Naive thymus-derived CD8-positive, alpha-beta T cell (primary cell): ENCODE results near the gene LIME1. TPM values are rescaled to one million over a fixed set of nuclear protein-coding genes. Genes with fewer than 3 reads are reported as not detected.

Experiments
- ATAC-seq, 2 donors: fragments of 150-1000 bp; cut with Tn5 transposase in 1 of 2; sonication (Bioruptor Pico), chemical (Tn5 transposase) in 1 of 2; 1 replicate in 1 of 2; 2 replicates in 1 of 2; pipeline ENCODE4 v1.10.0; 2021; ENCODE audit warnings: mild to moderate bottlenecking in 2 of 2, moderate library complexity in 2 of 2
- POLR2A ChIA-PET: fragments of 350-600 bp; sonication (Branson Sonifier 250); formaldehyde crosslinking; loops from one replicate; lab custom pipeline; 2021; ENCODE audit warnings: antibody characterized with exemption; lab: Charles Lee
- DNase-seq, 10 donors: peaks; one replicate each; pipeline versions ENCODE4 v3.0.0 to v3.0.0-alpha.2; 2020 to 2022
- H3K27ac Mint-ChIP-seq, 10 donors: one replicate each; pipeline ENCODE4 v1.8.0; 2020 to 2022; ENCODE audit warnings: mild to moderate bottlenecking in 10 of 10, mixed read lengths in 10 of 10, moderate library complexity in 4 of 10, inconsistent platforms in 1 of 10
- H3K27me3 Mint-ChIP-seq, 5 donors: one replicate each; pipeline ENCODE4 v1.8.0; 2021 to 2022; ENCODE audit warnings: mixed read lengths in 5 of 5
- H3K36me3 Mint-ChIP-seq, 3 donors: one replicate each; pipeline ENCODE4 v1.8.0; 2020 to 2022; ENCODE audit warnings: mixed read lengths in 3 of 3, mild to moderate bottlenecking in 2 of 3, inconsistent platforms in 1 of 3
- H3K4me1 Mint-ChIP-seq, 4 donors: one replicate each; pipeline ENCODE4 v1.8.0; 2021 to 2022; ENCODE audit warnings: mixed read lengths in 4 of 4
- H3K4me3 Mint-ChIP-seq, 10 donors: one replicate each; pipeline ENCODE4 v1.8.0; 2020 to 2022; ENCODE audit warnings: mild to moderate bottlenecking in 10 of 10, mixed read lengths in 10 of 10, moderate library complexity in 6 of 10, inconsistent platforms in 1 of 10
- H3K9me3 Mint-ChIP-seq, 9 donors: one replicate each; pipeline ENCODE4 v1.8.0; 2020 to 2022; ENCODE audit warnings: mixed read lengths in 9 of 9, mild to moderate bottlenecking in 3 of 9, inconsistent platforms in 1 of 9, moderate library complexity in 1 of 9
- polyA plus RNA-seq, 3 donors: library from polyadenylated mRNA; unstranded; fragments of 300-500 nt; fragmentation: Illumina TruSeq; gene quantifications; one replicate each; pipeline ENCODE4 v1.2.3, GENCODE V29; 2021
- total RNA-seq, 8 experiments: library from RNA in 2 of 8; stranded (reverse) in 2 of 8; gene quantifications; one replicate each; pipeline ENCODE4 v1.2.3 and lab custom pipeline; 2021 to 2026

LIME1 gene
- total and polyA plus RNA-seq, 5 experiments from 2014 or later, result 95.0 to 292 (median 255) TPM

- ATAC-seq (no peak), DNase-seq (peak in 1 of 10 donors; percentile 45)
- Mint-ChIP-seq H3K4me3 (peak overlapping the region in 2 of 10 donors; percentile 52 to 77), H3K4me1 (peaks cover 15 to 36% (median 31%) of the 10 kb centered on the region in 4 donors), H3K9me3 (no peaks in the 10 kb centered on the region), H3K27ac (peak overlapping the region in 3 of 10 donors; percentile 46 to 90 (median 71)), H3K36me3 (peaks cover 0 to 31% (median 0%) of the 10 kb centered on the region in 3 donors), H3K27me3 (no peaks in the 10 kb centered on the region)
- POLR2A ChIA-PET, result interaction anchor here (1.2 to 2.5 kb wide), 2 partner anchors 32 to 51 kb away, joined by 3 to 7 read pairs; partner anchors contain the start of gene LIME1
These were observed 31.7 kb upstream of the LIME1 start for GRCh38 chr20:63704749-63705117.

GRCh38 chr20:63705232-63706026, 31.0 kb upstream of the LIME1 start:
- peaks cover 0 to 37% (median 1%) of the 10 kb centered on the region in 3 donors for H3K36me3 Mint-ChIP-seq
- DNase-seq, result no peak
- peak overlapping the region in 5 of 10 donors; percentile 27 to 93 (median 90) for H3K27ac Mint-ChIP-seq
- H3K4me3 Mint-ChIP-seq, result peak overlapping the region in 8 of 10 donors; percentile 13 to 84 (median 43)
- POLR2A ChIA-PET, result interaction anchor here (1.5 to 7.1 kb wide), 4 partner anchors 8 to 79 kb away, joined by 3 to 162 read pairs (median 32); partner anchors contain the start of genes LIME1, SLC2A4RG and TNFRSF6B
- H3K27me3 Mint-ChIP-seq, result no peaks in the 10 kb centered on the region
- no peaks in the 10 kb centered on the region for H3K9me3 Mint-ChIP-seq
- no peak for ATAC-seq
- H3K4me1 Mint-ChIP-seq, result peaks cover 18 to 42% (median 35%) of the 10 kb centered on the region in 4 donors

- no peak for ATAC-seq
- POLR2A ChIA-PET, result interaction anchor here (1.5 to 7.1 kb wide), 10 partner anchors 8 to 158 kb away, joined by 3 to 162 read pairs (median 21); partner anchors contain the start of genes LIME1, RTEL1, SLC2A4RG and TNFRSF6B
- peak overlapping the region; percentile 51 to 95 (median 92) for H3K27ac Mint-ChIP-seq
- peaks cover 23 to 47% (median 42%) of the 10 kb centered on the region in 4 donors for H3K4me1 Mint-ChIP-seq
- H3K36me3 Mint-ChIP-seq, result peaks cover 0 to 44% (median 7%) of the 10 kb centered on the region in 3 donors
- no peaks in the 10 kb centered on the region for H3K27me3 Mint-ChIP-seq
- DNase-seq, result peak in 1 of 10 donors; percentile 46
- no peaks in the 10 kb centered on the region for H3K9me3 Mint-ChIP-seq
- peak overlapping the region; percentile 84 to 95 (median 90) for H3K4me3 Mint-ChIP-seq
These were observed 30.3 kb upstream of the LIME1 start for GRCh38 chr20:63706027-63706695.

- peaks cover 0 to 53% (median 12%) of the 10 kb centered on the region in 3 donors for H3K36me3 Mint-ChIP-seq
- no peaks in the 10 kb centered on the region for H3K27me3 Mint-ChIP-seq
- peaks cover 25 to 54% (median 47%) of the 10 kb centered on the region in 4 donors for H3K4me1 Mint-ChIP-seq
These were observed 29.5 kb upstream of the LIME1 start for GRCh38 chr20:63706852-63707557.

GRCh38 chr20:63707558-63708300, 28.7 kb upstream of the LIME1 start, which contains the start of the genes ARFRP1 and ZGPAT:
Gene ARFRP1 (minus strand): TSS chr20:63707976. CDS start chr20:63707091, 885 bp downstream.
Gene ZGPAT (plus strand): TSS chr20:63708039. CDS start chr20:63708581, 542 bp downstream.
- ATAC-seq (peak; percentile 81 to 83), DNase-seq (peak; percentile 70 to 88 (median 84))
- peaks cover 27 to 60% (median 54%) of the 10 kb centered on the region in 4 donors for H3K4me1 Mint-ChIP-seq
- no peaks in the 10 kb centered on the region for H3K27me3 Mint-ChIP-seq
- no peaks in the 10 kb centered on the region for H3K9me3 Mint-ChIP-seq
- H3K27ac Mint-ChIP-seq, result peak within 1 kb of the TSS; percentile 88 to 95 (median 92)
- H3K36me3 Mint-ChIP-seq, result peaks cover 5 to 60% (median 18%) of the 10 kb centered on the region in 3 donors
- POLR2A ChIA-PET, result interaction anchor here (0.6 to 7.1 kb wide), 35 partner anchors 10 to 413 kb away, joined by 3 to 162 read pairs (median 5); partner anchors contain the start of genes GMEB2, LIME1, PRPF6 and PTK6
- H3K4me3 Mint-ChIP-seq, result peak within 1 kb of the TSS; percentile 84 to 95 (median 90)

More at GRCh38 chr20:63706852-63707557, 29.5 kb upstream of the LIME1 start:
- H3K9me3 Mint-ChIP-seq, result no peaks in the 10 kb centered on the region
- ATAC-seq, result peak; percentile 55 to 69
- POLR2A ChIA-PET, result interaction anchor here (0.6 to 7.1 kb wide), 30 partner anchors 9 to 413 kb away, joined by 3 to 162 read pairs (median 5); partner anchors contain the start of genes GMEB2, LIME1, PRPF6 and PTK6
- H3K27ac Mint-ChIP-seq, result peak overlapping the region; percentile 51 to 95 (median 92)
- H3K4me3 Mint-ChIP-seq, result peak overlapping the region; percentile 84 to 95 (median 90)
- DNase-seq, result peak; percentile 46 to 80 (median 62)

GRCh38 chr20:63708301-63709148, 27.9 kb upstream of the LIME1 start:
- H3K4me1 Mint-ChIP-seq, result peaks cover 27 to 59% (median 57%) of the 10 kb centered on the region in 4 donors
- ATAC-seq, result peak; percentile 7 to 16

GRCh38 chr20:63709149-63709527, 27.3 kb upstream of the LIME1 start:
- peak overlapping the region; percentile 57 to 92 (median 78) for H3K27ac Mint-ChIP-seq
- DNase-seq, result no peak
- ATAC-seq, result no peak
- H3K36me3 Mint-ChIP-seq, result peaks cover 5 to 71% (median 23%) of the 10 kb centered on the region in 3 donors
- peaks cover 0 to 4% (median 0%) of the 10 kb centered on the region in 9 donors for H3K9me3 Mint-ChIP-seq
- POLR2A ChIA-PET, result interaction anchor here (0.9 to 7.1 kb wide), 11 partner anchors 13 to 188 kb away, joined by 3 to 162 read pairs (median 8); partner anchors contain the start of genes LIME1, RTEL1 and SLC2A4RG
- peaks cover 29 to 62% (median 59%) of the 10 kb centered on the region in 4 donors for H3K4me1 Mint-ChIP-seq
- no peaks in the 10 kb centered on the region for H3K27me3 Mint-ChIP-seq
- peak overlapping the region; percentile 69 to 88 (median 78) for H3K4me3 Mint-ChIP-seq

More at GRCh38 chr20:63708301-63709148, 27.9 kb upstream of the LIME1 start:
- peak overlapping the region; percentile 69 to 88 (median 78) for H3K4me3 Mint-ChIP-seq
- no peaks in the 10 kb centered on the region for H3K9me3 Mint-ChIP-seq
- H3K36me3 Mint-ChIP-seq, result peaks cover 5 to 68% (median 20%) of the 10 kb centered on the region in 3 donors
- DNase-seq, result peak in 3 of 10 donors; percentile 1 to 60 (median 27)
- POLR2A ChIA-PET, result interaction anchor here (0.6 to 7.1 kb wide), 30 partner anchors 11 to 412 kb away, joined by 3 to 162 read pairs (median 6); partner anchors contain the start of genes GMEB2, LIME1, PRPF6 and PTK6
- H3K27ac Mint-ChIP-seq, result peak overlapping the region; percentile 57 to 92 (median 78)
- H3K27me3 Mint-ChIP-seq, result no peaks in the 10 kb centered on the region

- Mint-ChIP-seq H3K27me3 (no peaks in the 10 kb centered on the region), H3K9me3 (peaks cover 0 to 18% (median 3%) of the 10 kb centered on the region in 9 donors), H3K36me3 (peaks cover 5 to 75% (median 42%) of the 10 kb centered on the region in 3 donors), H3K4me1 (peaks cover 29 to 64% (median 60%) of the 10 kb centered on the region in 4 donors), H3K27ac (peak overlapping the region in 7 of 10 donors; percentile 10 to 84 (median 29)), H3K4me3 (peak overlapping the region in 9 of 10 donors; percentile 15 to 85 (median 67))
- DNase-seq (no peak), ATAC-seq (no peak)
- POLR2A ChIA-PET, result interaction anchor here (0.5 to 7.1 kb wide), 3 partner anchors 26 to 849 kb away, joined by 3 to 162 read pairs (median 4); partner anchors contain the start of genes LIME1 and SLC2A4RG
These were observed 25.3 kb upstream of the LIME1 start for GRCh38 chr20:63711085-63711645.

- POLR2A ChIA-PET, result interaction anchor here (0.8 to 7.1 kb wide), 3 partner anchors 25 to 268 kb away, joined by 3 to 162 read pairs (median 4); partner anchors contain the start of genes LIME1, PPDPF, SAMD10 and SLC2A4RG
- no peaks in the 10 kb centered on the region for H3K27me3 Mint-ChIP-seq
- DNase-seq, result no peak
- H3K27ac Mint-ChIP-seq, result peak overlapping the region in 4 of 10 donors; percentile 8 to 68 (median 40)
- peak overlapping the region in 7 of 10 donors; percentile 0 to 68 (median 33) for H3K4me3 Mint-ChIP-seq
- H3K9me3 Mint-ChIP-seq, result peaks cover 0 to 21% (median 4%) of the 10 kb centered on the region in 9 donors
- peaks cover 28 to 63% (median 59%) of the 10 kb centered on the region in 4 donors for H3K4me1 Mint-ChIP-seq
- peaks cover 5 to 81% (median 50%) of the 10 kb centered on the region in 3 donors for H3K36me3 Mint-ChIP-seq
- ATAC-seq, result no peak
These were observed 24.3 kb upstream of the LIME1 start for GRCh38 chr20:63712191-63712590.
